Fibroblast of lung (primary cell): ENCODE results near the gene PRMT7. TPM values are rescaled to one million over a fixed set of nuclear protein-coding genes. Genes with fewer than 3 reads are reported as not detected.

Source experiments
- DNase-seq, 2 donors: peaks; one replicate each; pipeline versions ENCODE4 v3.0.0 to v3.0.0-alpha.2; 2010; ENCODE audit warnings: low read depth in 2 of 2
- H2AFZ ChIP-seq: 2 replicates; pipeline ENCODE4 v1.5.1; 2012; ENCODE audit warnings: low read length, control low read depth, inconsistent platforms
- H3K27ac ChIP-seq: 2 replicates; pipeline ENCODE4 v1.5.1; 2011; ENCODE audit warnings: low read length, control low read depth; ENCODE audit not compliant: insufficient read depth
- H3K27me3 ChIP-seq: 2 replicates; pipeline ENCODE4 v1.5.1; 2011; ENCODE audit warnings: mild to moderate bottlenecking, low read length; ENCODE audit not compliant: control insufficient read depth, insufficient read depth
- H3K36me3 ChIP-seq: 2 replicates; pipeline ENCODE4 v1.5.1; 2011; ENCODE audit warnings: low read length; ENCODE audit not compliant: control insufficient read depth, insufficient read depth
- H3K4me1 ChIP-seq: 2 replicates; pipeline ENCODE4 v1.5.1; 2011; ENCODE audit warnings: low read length; ENCODE audit not compliant: control insufficient read depth, insufficient read depth; ENCODE audit errors: extremely low read depth
- H3K4me2 ChIP-seq: 2 replicates; pipeline ENCODE4 v1.5.1; 2011; ENCODE audit warnings: low read length, control low read depth; ENCODE audit not compliant: insufficient read depth; ENCODE audit errors: extremely low read depth
- H3K4me3 ChIP-seq, 4 experiments: fragments of 200-600 bp in 1 of 4; sonication (generic) in 1 of 4; replicated peaks in 1 of 4; 2 replicates each; pipeline ENCODE4 v1.5.1; 2011 to 2016; ENCODE audit warnings: low read length in 4 of 4, low read depth in 3 of 4, mild to moderate bottlenecking in 3 of 4, control low read depth in 2 of 4, inconsistent platforms in 1 of 4, mixed read lengths in 1 of 4; ENCODE audit not compliant: insufficient read depth in 1 of 4; ENCODE audit errors: control extremely low read depth in 1 of 4
- H3K79me2 ChIP-seq: 2 replicates; pipeline ENCODE4 v1.5.1; 2012; ENCODE audit warnings: mild to moderate bottlenecking, low read length, inconsistent platforms; ENCODE audit not compliant: control insufficient read depth, insufficient read depth
- H3K9ac ChIP-seq: 2 replicates; pipeline ENCODE4 v1.5.1; 2011; ENCODE audit warnings: mild to moderate bottlenecking, low read length, control low read depth; ENCODE audit not compliant: insufficient read depth
- H3K9me3 ChIP-seq: 2 replicates; pipeline ENCODE4 v1.5.1; 2012; ENCODE audit warnings: low read depth, low read length; ENCODE audit not compliant: control insufficient read depth, insufficient read depth
- H4K20me1 ChIP-seq: 2 replicates; pipeline ENCODE4 v1.5.1; 2011; ENCODE audit warnings: low read length; ENCODE audit not compliant: control insufficient read depth, insufficient read depth; ENCODE audit errors: extremely low read depth
- CTCF ChIP-seq, 2 donors: IDR thresholded peaks in 1 of 2; conservative IDR thresholded peaks in 1 of 2; 1 replicate in 1 of 2; 2 replicates in 1 of 2; pipeline ENCODE4 v1.5.1; 2011 to 2012; ENCODE audit warnings: low read length in 2 of 2, control low read depth in 1 of 2, inconsistent platforms in 1 of 2, low read depth in 1 of 2, mild to moderate bottlenecking in 1 of 2
- EZH2 ChIP-seq: IDR thresholded peaks from 2 replicates; pipeline ENCODE4 v1.5.1; 2012; ENCODE audit warnings: low read length, control low read depth, mild to moderate bottlenecking; ENCODE audit errors: missing control alignments
- polyA plus RNA-seq, 2 donors: library from polyadenylated mRNA; depleted of rRNA in 1 of 2; stranded (reverse) in 1 of 2; unstranded in 1 of 2; fragments of >200 nt; gene quantifications; 2 replicates each; pipeline ENCODE4 v1.2.1, GENCODE V29; 2011 to 2012; ENCODE audit warnings: missing spikeins in 1 of 2
- total RNA-seq: library from RNA; depleted of rRNA; stranded (reverse); fragments of >200 nt; gene quantifications from 2 replicates; pipeline ENCODE4 v1.2.1, GENCODE V29; 2014

PRMT7 gene
- total and polyA plus RNA-seq, 2 donors (not counting 1 experiment from before 2014, with no cell fraction given), result 24.0 to 39.3 TPM

- no peak overlapping the region for H3K4me2 ChIP-seq
- DNase-seq, result no peak
- no peak overlapping the region for H3K4me3 ChIP-seq
- H3K4me1 ChIP-seq, result no peaks in the 10 kb centered on the region
- H3K9me3 ChIP-seq, result no peaks in the 10 kb centered on the region
- no peaks in the 10 kb centered on the region for H3K36me3 ChIP-seq
- H3K79me2 ChIP-seq, result no peaks in the 10 kb centered on the region
- no peak overlapping the region for H3K27ac ChIP-seq
- TF ChIP-seq CTCF (conservative IDR thresholded peaks at IDR 0.05 in 1 of 2, IDR thresholded peaks at IDR 0.05 in 1 of 2; ENCODE audit: low read depth in 1 of 2, low read length in 2 of 2) (no peak), EZH2 (no peak)
- H4K20me1 ChIP-seq, result no peaks in the 10 kb centered on the region
- no peak overlapping the region for H3K9ac ChIP-seq
- H3K27me3 ChIP-seq, result peaks cover 2% of the 10 kb centered on the region
- H2AFZ ChIP-seq, result no peak overlapping the region
Observed at GRCh38 chr16:68367891-68368290, 57.1 kb downstream of the PRMT7 start.

GRCh38 chr16:68368301-68368888 is 57.6 kb downstream of the PRMT7 start:
- H3K9ac ChIP-seq, result no peak overlapping the region
- no peak overlapping the region for H3K4me2 ChIP-seq
- no peak for TF ChIP-seq EZH2
- H3K36me3 ChIP-seq, result no peaks in the 10 kb centered on the region
- peaks cover 2% of the 10 kb centered on the region for H3K27me3 ChIP-seq
- H3K9me3 ChIP-seq, result no peaks in the 10 kb centered on the region
- H3K27ac ChIP-seq, result no peak overlapping the region
- no peaks in the 10 kb centered on the region for H4K20me1 ChIP-seq
- H2AFZ ChIP-seq, result no peak overlapping the region
- no peak for DNase-seq
- no peak overlapping the region for H3K4me3 ChIP-seq
- no peaks in the 10 kb centered on the region for H3K4me1 ChIP-seq
- no peaks in the 10 kb centered on the region for H3K79me2 ChIP-seq

- no peaks in the 10 kb centered on the region for H3K4me1 ChIP-seq
- TF ChIP-seq CTCF (conservative IDR thresholded peaks at IDR 0.05 in 1 of 2, IDR thresholded peaks at IDR 0.05 in 1 of 2; ENCODE audit: low read depth in 1 of 2, low read length in 2 of 2) (no peak), EZH2 (no peak)
- H2AFZ ChIP-seq, result no peak overlapping the region
- H4K20me1 ChIP-seq, result no peaks in the 10 kb centered on the region
- no peaks in the 10 kb centered on the region for H3K36me3 ChIP-seq
- H3K9ac ChIP-seq, result no peak overlapping the region
- no peak overlapping the region for H3K27ac ChIP-seq
- H3K4me3 ChIP-seq, result no peak overlapping the region
- no peaks in the 10 kb centered on the region for H3K79me2 ChIP-seq
- no peak for DNase-seq
- no peaks in the 10 kb centered on the region for H3K27me3 ChIP-seq
- no peaks in the 10 kb centered on the region for H3K9me3 ChIP-seq
- H3K4me2 ChIP-seq, result no peak overlapping the region
Observed at GRCh38 chr16:68369168-68369567, 58.3 kb downstream of the PRMT7 start.
